Upper lobe of right lung (tissue), 1 donor: Measurements from ENCODE around the gene EEF1AKMT2. TPM values are rescaled to one million over a fixed set of nuclear protein-coding genes. Genes with fewer than 3 reads are reported as not detected.

ENCODE experiments used
- ATAC-seq: fragments of 200-7000 bp; cut with Tn5 transposase; one replicate; pipeline ENCODE4 v1.9.1; 2020; ENCODE audit warnings: mild to moderate bottlenecking, moderate library complexity
- DNase-seq: peaks from one replicate; pipeline ENCODE4 v3.0.0-alpha.2; 2020
- H3K27ac ChIP-seq: fragments of 200-600 bp; one replicate; pipeline ENCODE4 v1.8.0; 2022
- H3K27me3 ChIP-seq: fragments of 200-600 bp; one replicate; pipeline ENCODE4 v1.8.0; 2022; ENCODE audit warnings: mild to moderate bottlenecking
- H3K36me3 ChIP-seq: fragments of 200-600 bp; one replicate; pipeline ENCODE4 v1.8.0; 2022
- H3K4me1 ChIP-seq: fragments of 200-600 bp; one replicate; pipeline ENCODE4 v1.8.0; 2022
- H3K4me3 ChIP-seq: fragments of 200-600 bp; one replicate; pipeline ENCODE4 v1.8.0; 2022; ENCODE audit warnings: mild to moderate bottlenecking
- H3K9me3 ChIP-seq: fragments of 200-600 bp; one replicate; pipeline ENCODE4 v1.8.0; 2022
- intact Hi-C: fragments of 100-400 bp; cut with DNase I; formaldehyde crosslinking; loops from one replicate; pipeline ENCODE4 v1.11.0; 2022
- total RNA-seq: library from RNA; stranded (reverse); fragmentation: NEBNext Ultra II Directional; extraction: Animal tissue kit (Norgen Biotek cat#: 25700); gene quantifications from one replicate; pipeline ENCODE4 v1.2.1, GENCODE V29; 2021
- TF ChIP-seq, protein P1 (sequence below): fragments of 200-600 bp; IDR thresholded peaks from one replicate; pipeline ENCODE4 v1.8.0; 2022; ENCODE audit warnings: antibody characterized with exemption
- donor health status: DM: no; HTN: yes; CAD: no; lungs with severe emphysema.

EEF1AKMT2 gene
- total RNA-seq, 1 donor from 2014 or later = 15.7 TPM

DNA sequence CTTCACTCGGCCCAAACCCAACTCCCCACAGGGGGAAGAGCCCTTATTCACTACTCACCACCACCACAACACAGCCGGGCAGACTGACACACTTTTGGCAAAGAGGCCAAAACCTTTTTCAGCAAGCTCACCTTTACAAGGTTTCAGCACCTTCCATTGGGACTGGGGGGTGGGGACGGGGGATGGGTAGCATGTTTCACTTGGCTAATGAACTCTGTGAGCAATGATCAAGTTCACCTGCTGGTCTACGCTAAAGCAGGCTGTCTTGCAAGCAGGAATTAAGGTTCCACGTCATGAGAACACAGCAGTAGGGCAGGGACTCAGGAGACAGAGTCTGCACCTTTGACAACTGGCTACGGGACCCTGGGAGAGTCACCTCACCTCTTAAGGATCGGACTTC lies 54.5 kb downstream of the EEF1AKMT2 start:
- no peak for DNase-seq
- TF ChIP-seq, protein P1, sequence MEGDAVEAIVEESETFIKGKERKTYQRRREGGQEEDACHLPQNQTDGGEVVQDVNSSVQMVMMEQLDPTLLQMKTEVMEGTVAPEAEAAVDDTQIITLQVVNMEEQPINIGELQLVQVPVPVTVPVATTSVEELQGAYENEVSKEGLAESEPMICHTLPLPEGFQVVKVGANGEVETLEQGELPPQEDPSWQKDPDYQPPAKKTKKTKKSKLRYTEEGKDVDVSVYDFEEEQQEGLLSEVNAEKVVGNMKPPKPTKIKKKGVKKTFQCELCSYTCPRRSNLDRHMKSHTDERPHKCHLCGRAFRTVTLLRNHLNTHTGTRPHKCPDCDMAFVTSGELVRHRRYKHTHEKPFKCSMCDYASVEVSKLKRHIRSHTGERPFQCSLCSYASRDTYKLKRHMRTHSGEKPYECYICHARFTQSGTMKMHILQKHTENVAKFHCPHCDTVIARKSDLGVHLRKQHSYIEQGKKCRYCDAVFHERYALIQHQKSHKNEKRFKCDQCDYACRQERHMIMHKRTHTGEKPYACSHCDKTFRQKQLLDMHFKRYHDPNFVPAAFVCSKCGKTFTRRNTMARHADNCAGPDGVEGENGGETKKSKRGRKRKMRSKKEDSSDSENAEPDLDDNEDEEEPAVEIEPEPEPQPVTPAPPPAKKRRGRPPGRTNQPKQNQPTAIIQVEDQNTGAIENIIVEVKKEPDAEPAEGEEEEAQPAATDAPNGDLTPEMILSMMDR = no peak
- Histone ChIP-seq H3K27me3 (no peaks in the 10 kb centered on the region), H3K36me3 (no peaks in the 10 kb centered on the region), H3K9me3 (no peaks in the 10 kb centered on the region), H3K4me1 (peaks cover 90% of the 10 kb centered on the region), H3K27ac (peak overlapping the region; percentile 26), H3K4me3 (no peak overlapping the region)
- intact Hi-C loops = loop anchor here (10.0 kb wide), 1 partner anchor 92 kb away; no protein-coding TSS in a partner anchor
- ATAC-seq = no peak

DNA sequence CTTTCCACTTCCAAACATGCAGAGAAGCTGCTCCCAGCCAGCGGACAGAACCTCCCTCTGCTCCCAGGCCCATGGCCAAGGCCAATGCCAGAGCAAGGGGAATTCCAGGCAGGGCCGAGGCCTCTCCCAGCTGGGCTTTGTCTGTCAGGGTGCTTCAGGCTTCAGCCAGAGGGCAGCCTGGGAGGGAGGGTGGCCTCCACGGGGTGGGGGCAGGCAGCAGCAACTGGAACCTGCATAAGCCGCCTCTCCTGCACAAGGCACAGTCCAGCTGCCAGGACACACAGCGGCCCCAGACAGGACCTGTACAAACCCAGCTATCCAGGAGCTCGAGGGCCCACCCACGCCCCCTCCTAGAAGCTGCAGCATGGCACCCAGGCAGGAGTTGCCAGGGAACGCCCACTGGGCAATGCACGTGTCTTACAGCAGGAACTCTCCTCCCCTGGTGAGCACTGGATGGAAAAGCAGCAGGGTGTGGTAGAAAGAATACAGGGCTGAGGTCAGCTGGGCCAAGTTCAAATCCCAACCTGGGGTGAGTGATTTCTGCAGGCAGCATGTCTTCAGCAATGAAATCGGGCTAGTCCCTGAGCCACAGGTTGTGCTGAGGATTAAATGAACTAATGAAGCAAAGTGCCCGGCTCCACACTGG lies 55.1 kb downstream of the EEF1AKMT2 start:
- Histone ChIP-seq H3K27ac (peak overlapping the region; percentile 63), H3K36me3 (no peaks in the 10 kb centered on the region), H3K4me3 (no peak overlapping the region), H3K27me3 (no peaks in the 10 kb centered on the region), H3K4me1 (peaks cover 87% of the 10 kb centered on the region), H3K9me3 (no peaks in the 10 kb centered on the region)
- DNase-seq (peak; percentile 89), ATAC-seq (peak; percentile 77)
- TF ChIP-seq, protein P1 = no peak
- intact Hi-C loops = loop anchor here (10.0 kb wide), 1 partner anchor 92 kb away; no protein-coding TSS in a partner anchor

DNA sequence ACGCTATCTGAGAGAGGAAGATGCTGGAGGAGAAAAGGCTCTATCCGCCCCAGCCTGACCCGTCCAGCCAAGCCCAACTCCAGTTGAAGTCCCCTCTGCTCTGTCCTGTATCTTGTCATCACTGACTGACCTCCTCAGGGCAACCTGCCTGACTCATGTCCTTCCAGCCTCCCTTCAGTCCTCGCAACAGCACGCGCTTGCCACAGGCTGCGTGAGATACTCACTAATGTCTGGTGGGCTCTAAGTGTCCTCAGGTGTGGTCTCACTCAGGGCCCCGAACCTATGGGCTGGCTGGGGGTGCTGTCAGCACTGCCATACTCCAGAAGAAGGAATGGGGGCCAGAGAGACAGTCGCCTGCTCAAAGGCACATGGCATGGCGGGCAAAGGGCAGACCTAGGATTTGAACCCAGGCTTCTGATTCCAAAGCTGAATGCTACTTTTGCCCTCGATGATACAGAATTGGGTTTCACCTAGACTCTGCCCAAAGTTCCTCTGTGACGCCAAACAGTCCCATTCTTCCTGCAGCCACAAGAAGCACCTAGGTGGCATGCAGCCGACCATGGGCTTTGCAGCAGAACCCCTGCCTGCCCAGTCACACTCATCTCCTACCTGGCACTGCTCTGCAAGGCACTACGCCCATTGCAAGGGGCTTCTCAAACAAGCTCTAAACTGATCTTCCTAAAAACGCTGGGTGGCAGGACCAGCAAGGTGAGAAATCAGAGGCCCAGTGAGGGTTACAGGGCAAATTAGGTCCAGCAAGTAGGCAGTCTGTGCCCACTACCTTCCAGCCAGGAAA lies 56.0 kb downstream of the EEF1AKMT2 start:
- Histone ChIP-seq H3K36me3 (no peaks in the 10 kb centered on the region), H3K4me1 (peaks cover 78% of the 10 kb centered on the region), H3K9me3 (no peaks in the 10 kb centered on the region), H3K4me3 (no peak overlapping the region), H3K27me3 (no peaks in the 10 kb centered on the region), H3K27ac (peak overlapping the region; percentile 63)
- DNase-seq (peak; percentile 46), ATAC-seq (no peak)
- intact Hi-C loops = loop anchor here (10.0 kb wide), 1 partner anchor 91 kb away; no protein-coding TSS in a partner anchor
- TF ChIP-seq, protein P1 = no peak

DNA sequence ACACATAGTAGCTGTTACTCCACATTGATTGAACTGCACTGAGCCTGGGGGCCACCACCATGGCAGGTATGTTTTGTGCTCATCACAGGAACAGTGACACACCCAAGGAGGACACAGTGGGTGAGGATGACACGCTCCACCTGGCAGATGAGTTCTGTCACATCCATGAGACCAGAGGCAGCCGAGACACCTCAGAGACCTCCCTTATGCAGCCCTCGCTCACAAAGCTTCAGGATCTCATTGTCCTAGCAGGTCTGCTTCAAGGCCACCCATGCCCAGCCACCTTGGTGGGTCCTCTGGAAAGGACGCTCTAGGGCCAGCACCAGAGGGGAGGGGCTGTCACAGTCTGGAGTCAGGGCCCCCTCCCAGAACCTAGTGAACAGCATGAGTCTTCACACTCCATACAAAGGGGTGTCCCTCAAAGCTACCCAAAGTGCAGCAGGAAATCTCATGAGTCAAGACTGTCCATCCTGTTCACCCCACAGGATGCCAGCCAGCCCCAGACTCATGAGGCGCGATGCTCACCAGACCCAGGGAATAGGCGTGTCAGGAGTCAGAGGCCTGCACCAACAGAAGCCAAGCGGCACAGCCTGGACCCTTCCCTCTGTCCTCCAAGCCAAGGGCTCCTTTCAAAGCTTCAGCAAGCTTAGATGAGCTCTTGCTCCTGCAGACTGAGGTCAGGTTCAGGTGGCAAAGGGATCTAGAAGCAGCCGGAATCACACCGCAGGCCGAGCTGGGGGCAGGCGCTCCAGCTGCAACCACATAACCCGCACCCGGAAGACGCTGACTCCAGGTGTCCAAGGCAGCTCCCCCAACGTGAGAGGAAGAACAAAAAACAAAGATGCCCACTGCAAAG lies 57.1 kb downstream of the EEF1AKMT2 start:
- Histone ChIP-seq H3K9me3 (no peaks in the 10 kb centered on the region), H3K27me3 (no peaks in the 10 kb centered on the region), H3K4me1 (peaks cover 72% of the 10 kb centered on the region), H3K27ac (peak overlapping the region; percentile 43), H3K36me3 (no peaks in the 10 kb centered on the region), H3K4me3 (no peak overlapping the region)
- intact Hi-C loops = loop anchor here (10.0 kb wide), 1 partner anchor 90 kb away; no protein-coding TSS in a partner anchor
- DNase-seq (peak; percentile 62), ATAC-seq (no peak)
- TF ChIP-seq, protein P1 = no peak

DNA sequence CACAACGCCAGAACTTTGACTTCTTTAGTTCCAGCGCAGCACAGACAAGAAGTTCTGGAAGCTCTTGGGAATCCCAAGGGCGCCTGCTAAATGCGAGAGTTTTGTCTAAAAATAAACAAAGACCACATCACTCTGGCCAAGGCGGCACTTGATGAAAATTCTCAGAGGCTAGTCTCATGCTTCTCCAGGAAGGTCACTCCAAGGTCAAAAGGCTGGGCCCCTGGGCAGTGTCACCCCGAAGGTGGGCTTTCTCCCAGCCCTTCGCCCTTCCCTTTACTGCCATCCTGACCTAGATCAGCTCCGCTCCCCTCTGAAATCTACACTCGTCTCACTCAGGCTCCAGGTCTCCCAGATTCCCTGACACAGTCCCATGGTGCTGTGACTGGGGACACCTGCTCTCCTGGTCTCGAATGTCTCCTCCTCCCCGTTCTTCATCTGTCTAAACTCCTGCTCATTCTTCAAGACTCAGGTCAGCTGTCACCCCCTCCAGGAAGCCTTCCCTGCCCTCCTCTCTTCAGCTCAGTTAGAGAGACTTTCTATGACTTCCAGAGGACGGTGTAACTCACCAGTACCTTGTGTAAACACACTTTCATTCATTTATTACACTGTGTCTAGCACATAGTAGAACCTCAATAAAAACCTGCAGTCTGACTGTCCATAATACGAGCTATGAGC lies 58.0 kb downstream of the EEF1AKMT2 start:
- Histone ChIP-seq H3K36me3 (no peaks in the 10 kb centered on the region), H3K4me3 (no peak overlapping the region), H3K27ac (peak overlapping the region; percentile 43), H3K4me1 (peaks cover 72% of the 10 kb centered on the region), H3K9me3 (no peaks in the 10 kb centered on the region), H3K27me3 (no peaks in the 10 kb centered on the region)
- no peak for ATAC-seq
- TF ChIP-seq, protein P1 = no peak
- peak; percentile 35 for DNase-seq
- intact Hi-C loops = loop anchor here (10.0 kb wide), 1 partner anchor 89 kb away; no protein-coding TSS in a partner anchor
